WTC11 (cell line): ENCODE results near the gene TMEM82. TPM values are rescaled to one million over a fixed set of nuclear protein-coding genes. Genes with fewer than 3 reads are reported as not detected.
A peak's percentile ranks its signal among the peaks of the same experiment; 100 is the strongest.

Source experiments
- ATAC-seq: fragments of 200-7000 bp; cut with Tn5 transposase; 2 replicates; pipeline ENCODE4 v1.10.0; 2021; ENCODE audit warnings: mild to moderate bottlenecking, moderate library complexity
- CTCF ChIA-PET: fragments of 300-600 bp; sonication (Branson Sonifier 250); formaldehyde crosslinking; loops from one replicate; lab custom pipeline; 2021; ENCODE audit warnings: antibody characterized with exemption; lab: Charles Lee
- POLR2A ChIA-PET: fragments of 350-600 bp; sonication (Branson Sonifier 250); formaldehyde crosslinking; loops from one replicate; lab custom pipeline; 2021; ENCODE audit warnings: antibody characterized with exemption; lab: Charles Lee
- DNase-seq: peaks from one replicate; pipeline ENCODE4 v3.0.0; 2021; ENCODE audit warnings: low spot score
- H3K27ac Mint-ChIP-seq: 2 replicates; pipeline ENCODE4 v1.8.0; 2021; ENCODE audit warnings: mixed read lengths
- H3K27me3 Mint-ChIP-seq: 2 replicates; pipeline ENCODE4 v1.8.0; 2021; ENCODE audit warnings: low read depth, mild to moderate bottlenecking, moderate library complexity, mixed read lengths
- H3K36me3 Mint-ChIP-seq: 2 replicates; pipeline ENCODE4 v1.8.0; 2021; ENCODE audit warnings: mixed read lengths
- H3K4me1 Mint-ChIP-seq: 2 replicates; pipeline ENCODE4 v1.8.0; 2022; ENCODE audit warnings: mixed read lengths
- H3K4me3 Mint-ChIP-seq: 2 replicates; pipeline ENCODE4 v1.8.0; 2021; ENCODE audit warnings: mild to moderate bottlenecking, moderate library complexity, mixed read lengths
- H3K9me3 Mint-ChIP-seq: 2 replicates; pipeline ENCODE4 v1.8.0; 2021; ENCODE audit warnings: mixed read lengths
- AFF4 ChIP-seq: sonication (generic); formaldehyde crosslinking; IDR thresholded peaks from 2 replicates; pipeline ENCODE4 v1.8.1; 2023; ENCODE audit warnings: mild to moderate bottlenecking, missing genetic modification reagents, borderline replicate concordance
- CBFB ChIP-seq: sonication (generic); formaldehyde crosslinking; IDR thresholded peaks from 2 replicates; pipeline ENCODE4 v1.8.1; 2022; ENCODE audit warnings: mild to moderate bottlenecking, low read depth, missing genetic modification reagents
- FOXJ3 ChIP-seq: sonication (generic); formaldehyde crosslinking; IDR thresholded peaks from 2 replicates; pipeline ENCODE4 v1.9.0; 2021; ENCODE audit warnings: missing genetic modification reagents, mild to moderate bottlenecking, borderline replicate concordance
- GTF2I ChIP-seq: fragments of 250-450 bp; sonication (Bioruptor Pico); conservative IDR thresholded peaks from 2 replicates; pipeline ENCODE4 v1.4.0; 2021; ENCODE audit warnings: mild to moderate bottlenecking
- MYBL2 ChIP-seq: sonication (generic); formaldehyde crosslinking; IDR thresholded peaks from 2 replicates; pipeline ENCODE4 v1.8.1; 2023; ENCODE audit warnings: mild to moderate bottlenecking, moderate library complexity, missing genetic modification reagents
- NFE2L1 ChIP-seq: sonication (generic); formaldehyde crosslinking; IDR thresholded peaks from 2 replicates; pipeline ENCODE4 v1.8.1; 2023; ENCODE audit warnings: missing genetic modification reagents
- SMAD4 ChIP-seq: sonication (generic); formaldehyde crosslinking; IDR thresholded peaks from 2 replicates; pipeline ENCODE4 v1.8.0; 2022; ENCODE audit warnings: mild to moderate bottlenecking, missing genetic modification reagents
- TEAD1 ChIP-seq: sonication (generic); formaldehyde crosslinking; IDR thresholded peaks from 2 replicates; pipeline ENCODE4 v1.8.0; 2022; ENCODE audit warnings: mild to moderate bottlenecking, missing genetic modification reagents
- TEAD4 ChIP-seq: sonication (generic); formaldehyde crosslinking; IDR thresholded peaks from 2 replicates; pipeline ENCODE4 v1.8.0; 2022; ENCODE audit warnings: mild to moderate bottlenecking, missing genetic modification reagents
- ZNF263 ChIP-seq: sonication (generic); formaldehyde crosslinking; IDR thresholded peaks from 2 replicates; pipeline ENCODE4 v1.8.1; 2022; ENCODE audit warnings: low read depth, mild to moderate bottlenecking, moderate library complexity, missing genetic modification reagents
- ZNF423 ChIP-seq: fragments of 250-450 bp; sonication (Bioruptor Pico); IDR thresholded peaks from 2 replicates; pipeline ENCODE4 v2.1.2; 2022; ENCODE audit warnings: mild to moderate bottlenecking, moderate library complexity
- ZNF532 ChIP-seq: fragments of 250-450 bp; sonication (Bioruptor Pico); IDR thresholded peaks from 2 replicates; pipeline ENCODE4 v1.9.0; 2021; ENCODE audit warnings: mild to moderate bottlenecking, borderline replicate concordance
- ZNF671 ChIP-seq: fragments of 250-450 bp; sonication (Bioruptor Pico); IDR thresholded peaks from 2 replicates; pipeline ENCODE4 v1.8.0; 2021; ENCODE audit warnings: mild to moderate bottlenecking
- total RNA-seq: library from RNA; stranded (reverse); gene quantifications from 3 replicates; pipeline ENCODE4 v1.2.3, GENCODE V29; 2021
- TF ChIP-seq, protein P1 (sequence below): sonication (generic); formaldehyde crosslinking; IDR thresholded peaks from 2 replicates; pipeline ENCODE4 v1.8.0; 2022; ENCODE audit warnings: mild to moderate bottlenecking, missing genetic modification reagents
- TF ChIP-seq, protein P2 (sequence below): sonication (generic); formaldehyde crosslinking; IDR thresholded peaks from 2 replicates; pipeline ENCODE4 v1.8.1; 2022; ENCODE audit warnings: low read depth, mild to moderate bottlenecking, moderate library complexity, missing genetic modification reagents, borderline replicate concordance
- TF ChIP-seq, protein P3 (sequence below): fragments of 200-600 bp; IDR thresholded peaks from 2 replicates; pipeline ENCODE4 v1.8.0; 2022; ENCODE audit warnings: antibody characterized with exemption
- TF ChIP-seq, protein P4 (sequence below): sonication (generic); formaldehyde crosslinking; IDR thresholded peaks from 2 replicates; pipeline ENCODE4 v1.8.1; 2022; ENCODE audit warnings: mild to moderate bottlenecking, moderate library complexity, missing genetic modification reagents

TMEM82 gene
- total RNA-seq, 1 experiment from 2014 or later, result 0.48 TPM

- no peak for TF ChIP-seq AFF4 (CRISPR knock-in tag)
- TF ChIP-seq, protein P1, sequence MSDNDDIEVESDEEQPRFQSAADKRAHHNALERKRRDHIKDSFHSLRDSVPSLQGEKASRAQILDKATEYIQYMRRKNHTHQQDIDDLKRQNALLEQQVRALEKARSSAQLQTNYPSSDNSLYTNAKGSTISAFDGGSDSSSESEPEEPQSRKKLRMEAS (CRISPR knock-in tag), result no peak
- no peak for TF ChIP-seq MYBL2 (CRISPR knock-in tag)
- H3K36me3 Mint-ChIP-seq, result no peaks in the 10 kb centered on the region
- ChIA-PET POLR2A (no interaction called here), CTCF (interaction anchor here (5.2 kb wide), 1 partner anchor 13 kb away, joined by 51 read pairs; the partner anchor contains the start of gene TMEM82)
- no peaks in the 10 kb centered on the region; the same call in 1 of the 2 replicates for H3K27me3 Mint-ChIP-seq
- ATAC-seq (no peak), DNase-seq (no peak)
- 0 out of 2 replicates have a peak, but pooled peaks cover 3% of the 10 kb centered on the region for H3K9me3 Mint-ChIP-seq
- H3K4me1 Mint-ChIP-seq, result peaks cover 27% of the 10 kb centered on the region
- no peak overlapping the region for H3K27ac Mint-ChIP-seq
- H3K4me3 Mint-ChIP-seq, result no peak overlapping the region
These were observed 11.5 kb downstream of the TMEM82 start for GRCh38 chr1:15753776-15754175.

GRCh38 chr1:15755021-15755645 is 12.8 kb downstream of the TMEM82 start:
- Mint-ChIP-seq H3K36me3 (no peaks in the 10 kb centered on the region), H3K4me3 (no peak overlapping the region), H3K4me1 (peaks cover 24% of the 10 kb centered on the region), H3K27ac (no peak overlapping the region), H3K27me3 (no peaks in the 10 kb centered on the region; the same call in 1 of the 2 replicates), H3K9me3 (0 out of 2 replicates have a peak, but pooled peaks cover 3% of the 10 kb centered on the region)
- DNase-seq (no peak), ATAC-seq (no peak)
- CTCF ChIA-PET, result interaction anchor here (3.2 to 5.2 kb wide), 2 partner anchors 14 to 37 kb away, joined by 12 to 51 read pairs; partner anchors contain the start of gene TMEM82
- POLR2A ChIA-PET, result no interaction called here
- no peak for TF ChIP-seq TEAD1 (CRISPR knock-in tag)
- TF ChIP-seq GTF2I (CRISPR knock-in tag), result 0 out of 2 replicates have a peak, but pooled peaks have one; percentile 13

- no peak overlapping the region for H3K4me3 Mint-ChIP-seq
- CTCF ChIA-PET, result interaction anchor here (1.0 to 5.2 kb wide), 4 partner anchors 15 to 323 kb away, joined by 3 to 51 read pairs (median 8); partner anchors contain the start of gene TMEM82
- no peaks in the 10 kb centered on the region; the same call in 1 of the 2 replicates for H3K27me3 Mint-ChIP-seq
- DNase-seq (no peak), ATAC-seq (no peak)
- peaks cover 29% of the 10 kb centered on the region for H3K4me1 Mint-ChIP-seq
- POLR2A ChIA-PET, result no interaction called here
- no peak overlapping the region for H3K27ac Mint-ChIP-seq
- 0 out of 2 replicates have a peak, but pooled peaks cover 3% of the 10 kb centered on the region for H3K9me3 Mint-ChIP-seq
- H3K36me3 Mint-ChIP-seq, result no peaks in the 10 kb centered on the region
- no peak for TF ChIP-seq TEAD1 (CRISPR knock-in tag)
- no peak for TF ChIP-seq MYBL2 (CRISPR knock-in tag)
- no peak for TF ChIP-seq TEAD4 (CRISPR knock-in tag)
- no peak for TF ChIP-seq ZNF671 (CRISPR knock-in tag)
- TF ChIP-seq, protein P2, sequence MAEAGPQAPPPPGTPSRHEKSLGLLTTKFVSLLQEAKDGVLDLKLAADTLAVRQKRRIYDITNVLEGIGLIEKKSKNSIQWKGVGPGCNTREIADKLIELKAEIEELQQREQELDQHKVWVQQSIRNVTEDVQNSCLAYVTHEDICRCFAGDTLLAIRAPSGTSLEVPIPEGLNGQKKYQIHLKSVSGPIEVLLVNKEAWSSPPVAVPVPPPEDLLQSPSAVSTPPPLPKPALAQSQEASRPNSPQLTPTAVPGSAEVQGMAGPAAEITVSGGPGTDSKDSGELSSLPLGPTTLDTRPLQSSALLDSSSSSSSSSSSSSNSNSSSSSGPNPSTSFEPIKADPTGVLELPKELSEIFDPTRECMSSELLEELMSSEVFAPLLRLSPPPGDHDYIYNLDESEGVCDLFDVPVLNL (CRISPR knock-in tag), result no peak
- no peak for TF ChIP-seq ZNF532 (CRISPR knock-in tag)
- TF ChIP-seq, protein P3, sequence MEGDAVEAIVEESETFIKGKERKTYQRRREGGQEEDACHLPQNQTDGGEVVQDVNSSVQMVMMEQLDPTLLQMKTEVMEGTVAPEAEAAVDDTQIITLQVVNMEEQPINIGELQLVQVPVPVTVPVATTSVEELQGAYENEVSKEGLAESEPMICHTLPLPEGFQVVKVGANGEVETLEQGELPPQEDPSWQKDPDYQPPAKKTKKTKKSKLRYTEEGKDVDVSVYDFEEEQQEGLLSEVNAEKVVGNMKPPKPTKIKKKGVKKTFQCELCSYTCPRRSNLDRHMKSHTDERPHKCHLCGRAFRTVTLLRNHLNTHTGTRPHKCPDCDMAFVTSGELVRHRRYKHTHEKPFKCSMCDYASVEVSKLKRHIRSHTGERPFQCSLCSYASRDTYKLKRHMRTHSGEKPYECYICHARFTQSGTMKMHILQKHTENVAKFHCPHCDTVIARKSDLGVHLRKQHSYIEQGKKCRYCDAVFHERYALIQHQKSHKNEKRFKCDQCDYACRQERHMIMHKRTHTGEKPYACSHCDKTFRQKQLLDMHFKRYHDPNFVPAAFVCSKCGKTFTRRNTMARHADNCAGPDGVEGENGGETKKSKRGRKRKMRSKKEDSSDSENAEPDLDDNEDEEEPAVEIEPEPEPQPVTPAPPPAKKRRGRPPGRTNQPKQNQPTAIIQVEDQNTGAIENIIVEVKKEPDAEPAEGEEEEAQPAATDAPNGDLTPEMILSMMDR, result no peak
- TF ChIP-seq CBFB, result no peak
- TF ChIP-seq, protein P4, sequence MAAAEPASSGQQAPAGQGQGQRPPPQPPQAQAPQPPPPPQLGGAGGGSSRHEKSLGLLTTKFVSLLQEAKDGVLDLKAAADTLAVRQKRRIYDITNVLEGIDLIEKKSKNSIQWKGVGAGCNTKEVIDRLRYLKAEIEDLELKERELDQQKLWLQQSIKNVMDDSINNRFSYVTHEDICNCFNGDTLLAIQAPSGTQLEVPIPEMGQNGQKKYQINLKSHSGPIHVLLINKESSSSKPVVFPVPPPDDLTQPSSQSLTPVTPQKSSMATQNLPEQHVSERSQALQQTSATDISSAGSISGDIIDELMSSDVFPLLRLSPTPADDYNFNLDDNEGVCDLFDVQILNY, result no peak
- no peak for TF ChIP-seq SMAD4 (CRISPR knock-in tag)
- no peak for TF ChIP-seq ZNF423
- TF ChIP-seq FOXJ3, result no peak
- TF ChIP-seq NFE2L1 (CRISPR knock-in tag), result no peak
- TF ChIP-seq ZNF263 (CRISPR knock-in tag), result no peak
These were observed 13.3 kb downstream of the TMEM82 start for GRCh38 chr1:15755646-15756040.
